Hematopoietic multipotent progenitor cell treated with erythropoietin and hydrocortisone succinate and interleukin-3 and kit ligand, for 4 days (in vitro differentiated cells): ENCODE data around the gene FUCA1.
"Not testable (repeated sequence)": the region's sequence is repeated elsewhere in the genome, so short reads cannot be mapped to it uniquely, and the experiment has no call there.

Experiments used
- DNase-seq: peaks from one replicate; pipeline ENCODE4 v3.0.0-alpha.2; 2015

The FUCA1 gene

GRCh38 chr1:23867895-23868556 is at the start of gene FUCA1:
TSS of gene FUCA1 (minus strand) at chr1:23868290. CDS start at chr1:23868286, 4 bp downstream.
- peak; percentile 98 for DNase-seq

- DNase-seq: peak; percentile 93
Measured at GRCh38 chr1:23916209-23917131, 48.4 kb upstream of the FUCA1 start.

- DNase-seq: peak; percentile 66
Measured at GRCh38 chr1:23915466-23915865, 47.4 kb upstream of the FUCA1 start.

- DNase-seq: no peak
Measured at GRCh38 chr1:23914921-23915320, 46.8 kb upstream of the FUCA1 start.

GRCh38 chr1:23913212-23913880 is 45.3 kb upstream of the FUCA1 start, which contains the start of gene CNR2:
TSS of gene CNR2 (minus strand) at chr1:23913362. CDS start at chr1:23875617, 37,745 bp downstream.
- DNase-seq: peak; percentile 96

GRCh38 chr1:23911921-23912320 is 43.8 kb upstream of the FUCA1 start:
- no peak for DNase-seq

GRCh38 chr1:23910553-23911246 is 42.6 kb upstream of the FUCA1 start:
- DNase-seq: no peak

- no peak for DNase-seq
Measured at GRCh38 chr1:23910144-23910543, 42.1 kb upstream of the FUCA1 start.

- DNase-seq: peak; percentile 41
Measured at GRCh38 chr1:23909412-23909811, 41.3 kb upstream of the FUCA1 start.

GRCh38 chr1:23908453-23909341 is 40.6 kb upstream of the FUCA1 start:
- peak; percentile 82 for DNase-seq

- no peak for DNase-seq
Measured at GRCh38 chr1:23906731-23907130, 38.6 kb upstream of the FUCA1 start.

- DNase-seq: no peak
Measured at GRCh38 chr1:23905461-23906025, 37.5 kb upstream of the FUCA1 start.

GRCh38 chr1:23904748-23905357 is 36.8 kb upstream of the FUCA1 start:
- DNase-seq: no peak

- DNase-seq: no peak
Measured at GRCh38 chr1:23903754-23904153, 35.7 kb upstream of the FUCA1 start.

GRCh38 chr1:23902321-23903278 is 34.5 kb upstream of the FUCA1 start:
- DNase-seq: no peak

GRCh38 chr1:23900017-23900416 is 31.9 kb upstream of the FUCA1 start:
- not testable (repeated sequence) for DNase-seq

GRCh38 chr1:23899070-23899469 is 31.0 kb upstream of the FUCA1 start:
- peak; percentile 94 for DNase-seq

GRCh38 chr1:23897083-23897482 is 29.0 kb upstream of the FUCA1 start:
- DNase-seq: peak; percentile 80

GRCh38 chr1:23896491-23896890 is 28.4 kb upstream of the FUCA1 start:
- peak; percentile 61 for DNase-seq

GRCh38 chr1:23895993-23896392 is 27.9 kb upstream of the FUCA1 start:
- DNase-seq: no peak
